HG02642 (cell line): ENCODE results near the gene USB1.
"Not testable (repeated sequence)": the region's sequence is repeated elsewhere in the genome, so short reads cannot be mapped to it uniquely, and the experiment has no call there.

Experiments used
- ATAC-seq: cut with Tn5 transposase; IDR thresholded peaks from one replicate; pipeline ENCODE4 v1.9.1; 2021; ENCODE audit warnings: mild to moderate bottlenecking; ENCODE audit not compliant: unreplicated experiment, poor library complexity

Gene USB1

GRCh38 chr16:57969451-57970123, 31.6 kb upstream of the USB1 start:
- no peak for ATAC-seq

GRCh38 chr16:57970319-57970718, 30.9 kb upstream of the USB1 start:
- ATAC-seq = no peak

GRCh38 chr16:57970970-57971369, 30.2 kb upstream of the USB1 start, which contains the start of gene CNGB1:
TSS of gene CNGB1 (minus strand) at chr16:57971128. CDS start at chr16:57967286, 3,842 bp downstream.
- no peak for ATAC-seq

- ATAC-seq = no peak
Observed at GRCh38 chr16:57971848-57972247, 29.4 kb upstream of the USB1 start.

DNA sequence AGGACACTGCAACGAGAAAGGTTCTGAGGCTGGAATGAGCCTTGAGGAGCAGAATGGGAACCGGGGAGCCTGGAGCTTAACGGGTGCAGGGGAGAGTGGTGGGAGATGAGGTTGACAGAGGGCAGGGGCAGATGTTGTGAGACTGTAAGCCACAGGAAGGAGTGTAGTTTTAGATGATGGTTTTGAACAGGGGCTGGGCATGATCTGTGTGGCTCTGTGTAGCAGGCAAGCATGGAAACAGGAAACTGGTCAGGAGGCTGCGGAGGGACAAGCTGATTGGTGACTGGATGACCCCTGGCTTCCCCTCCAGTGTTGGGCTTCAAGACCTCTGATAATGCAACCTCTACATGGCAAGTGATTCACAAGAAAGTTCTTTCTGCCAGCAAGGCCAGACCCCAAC, 28.9 kb upstream of the USB1 start:
- no peak for ATAC-seq

DNA sequence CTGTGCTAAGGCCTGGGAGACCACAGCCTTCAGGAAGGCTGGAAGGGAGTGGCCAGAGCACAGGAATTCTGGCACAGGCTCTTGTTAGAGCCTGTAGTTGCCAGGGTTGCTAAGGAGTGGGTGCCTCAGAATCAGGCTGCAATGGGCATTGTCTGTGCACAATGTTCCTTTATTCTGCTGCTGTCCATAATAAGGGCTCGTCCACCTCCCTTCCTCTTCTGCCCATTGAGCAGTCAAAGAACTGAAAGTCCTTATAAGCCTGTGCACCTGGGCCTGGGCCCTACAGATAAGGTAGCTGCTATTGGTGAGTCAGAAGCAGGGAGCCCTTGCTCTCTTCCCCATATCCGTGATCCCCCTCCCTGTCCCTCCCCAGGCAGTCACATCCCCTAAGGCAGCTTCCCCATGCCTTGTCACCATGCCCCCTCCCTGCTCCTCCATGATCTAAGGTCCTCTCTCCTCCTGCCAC, 24.8 kb upstream of the USB1 start:
- ATAC-seq = no peak

- ATAC-seq = no peak
Observed at GRCh38 chr16:57977418-57978069, 23.7 kb upstream of the USB1 start.

GRCh38 chr16:57978070-57978465, 23.1 kb upstream of the USB1 start:
- not testable (repeated sequence) for ATAC-seq

DNA sequence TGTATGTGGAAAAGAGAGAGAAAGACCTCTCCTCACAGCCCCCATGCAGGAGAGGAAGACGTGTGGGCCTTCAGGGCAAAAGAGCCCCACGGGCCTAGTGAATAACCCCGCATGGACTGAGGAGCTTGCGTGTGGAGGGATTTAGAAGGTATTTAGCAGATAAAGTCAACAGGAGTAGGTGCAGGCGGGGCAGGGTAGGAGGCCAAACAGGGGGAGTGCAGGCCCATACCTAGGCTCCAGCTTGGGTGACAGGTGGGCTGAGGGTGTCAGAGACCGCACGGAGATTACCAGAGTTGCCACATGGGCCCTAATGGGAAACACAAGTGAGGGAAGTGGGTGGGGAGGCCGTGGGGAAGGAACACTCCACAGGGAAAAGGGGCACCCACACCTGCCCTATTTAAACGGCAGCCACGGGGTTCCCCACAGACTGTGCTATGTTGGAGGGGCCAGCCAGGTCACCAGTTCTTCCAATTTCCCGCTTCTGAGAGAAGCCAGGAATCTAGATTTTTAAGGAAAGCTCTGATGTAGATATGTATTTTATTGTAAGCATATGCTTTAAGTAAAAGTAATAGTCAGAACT, 22.1 kb upstream of the USB1 start:
- no peak for ATAC-seq

DNA sequence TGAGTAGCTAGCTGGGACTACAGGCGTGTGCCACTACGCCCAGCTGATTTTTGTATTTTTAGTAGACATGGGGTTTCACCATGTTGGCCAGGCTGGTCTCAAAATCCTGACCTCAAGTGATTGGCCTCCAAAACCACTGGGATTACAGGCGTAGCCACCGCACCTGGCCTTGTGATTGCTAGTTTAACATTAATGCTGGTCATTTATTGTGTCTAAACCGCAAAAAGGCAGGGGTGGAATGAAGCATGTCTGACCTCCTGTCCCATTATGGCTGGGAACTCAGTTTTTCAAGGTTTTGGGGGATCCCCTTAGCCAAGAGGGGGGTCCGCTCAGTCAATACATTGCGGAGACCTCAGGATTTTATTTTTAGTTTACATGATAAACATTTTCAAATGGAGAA, 19.6 kb upstream of the USB1 start:
- no peak for ATAC-seq

DNA sequence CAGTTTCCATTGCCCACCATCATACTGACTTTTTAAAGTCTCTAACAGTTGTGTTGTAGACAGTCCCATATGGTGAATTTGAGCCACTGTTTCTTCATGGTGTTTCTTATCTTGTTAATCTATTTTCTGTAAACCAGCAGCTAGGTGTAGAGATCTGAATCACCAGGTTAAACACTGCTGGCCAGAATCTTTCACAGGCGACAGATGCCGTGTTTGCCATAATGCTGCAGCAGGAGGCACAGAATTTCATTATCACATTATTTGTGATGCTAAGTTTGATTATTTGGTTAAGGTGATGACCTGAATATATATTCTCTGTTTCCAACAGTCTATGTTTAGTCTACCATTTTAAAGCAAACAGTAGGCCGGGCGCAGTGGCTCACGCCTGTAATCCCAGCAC, 18.8 kb upstream of the USB1 start:
- ATAC-seq = no peak

- ATAC-seq = peak; percentile 79
Observed at GRCh38 chr16:57984443-57985203, 16.6 kb upstream of the USB1 start.

GRCh38 chr16:57985204-57986181, 15.7 kb upstream of the USB1 start:
- ATAC-seq = no peak

DNA sequence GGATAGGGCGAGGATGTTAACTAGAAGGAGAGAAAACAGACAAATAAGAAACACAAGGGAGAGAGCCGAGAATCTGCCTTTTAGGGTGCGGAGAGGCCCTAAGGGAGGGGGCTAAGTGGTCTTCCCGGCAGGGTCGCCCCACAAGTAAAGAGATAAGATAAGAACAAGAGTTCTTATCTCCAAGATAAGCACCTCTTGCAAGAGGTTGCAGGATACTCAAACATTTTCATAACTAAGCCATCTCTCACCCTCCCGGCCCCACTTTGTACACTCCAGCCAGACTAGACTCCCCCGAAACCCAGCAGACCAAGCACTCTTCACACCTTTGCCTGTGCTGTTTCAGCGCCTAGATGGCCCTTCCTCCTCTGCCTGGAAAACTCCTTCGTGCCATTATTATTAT, 15.0 kb upstream of the USB1 start:
- no peak for ATAC-seq

GRCh38 chr16:57987441-57988177, 13.6 kb upstream of the USB1 start:
- no peak for ATAC-seq

GRCh38 chr16:57988929-57989328, 12.3 kb upstream of the USB1 start:
- ATAC-seq = no peak

- no peak for ATAC-seq
Observed at GRCh38 chr16:57991551-57992059, 9.6 kb upstream of the USB1 start.

GRCh38 chr16:57992084-57992483, 9.1 kb upstream of the USB1 start:
- ATAC-seq = no peak

GRCh38 chr16:57993438-57993837, 7.8 kb upstream of the USB1 start:
- ATAC-seq = no peak
